Measurements from ENCODE around the gene ACHE.

GRCh38 chr7:100840470-100841100 is 55.1 kb downstream of the ACHE start:
- TF ChIP-seq CTCF (IDR thresholded peaks at IDR 0.05) = no peak
- no peak for TF ChIP-seq POLR2A (IDR thresholded peaks at IDR 0.05)

Measured in upper lobe of left lung (tissue), 4 donors.